Left lung (tissue), 10 donors: ENCODE results near the gene GPC1. TPM values are rescaled to one million over a fixed set of nuclear protein-coding genes. Genes with fewer than 3 reads are reported as not detected.

Experiments
- ATAC-seq: fragments of 200-7000 bp; cut with Tn5 transposase; one replicate; pipeline ENCODE4 v1.9.1; 2020; ENCODE audit warnings: moderate library complexity
- DNase-seq, 4 donors: peaks; one replicate each; pipeline ENCODE4 v3.0.0-alpha.2; 2013 to 2020
- H3K27ac ChIP-seq, 2 donors: fragments of 200-600 bp; sonication (generic) in 1 of 2; one replicate each; pipeline versions ENCODE4 v1.5.0 to v1.8.0; 2020 to 2021
- H3K27me3 ChIP-seq, 2 donors: fragments of 200-600 bp; sonication (generic) in 1 of 2; one replicate each; pipeline versions ENCODE4 v1.5.0 to v1.8.0; 2020 to 2021
- H3K36me3 ChIP-seq, 2 donors: fragments of 200-600 bp; sonication (generic) in 1 of 2; one replicate each; pipeline versions ENCODE4 v1.5.0 to v1.8.0; 2020 to 2021
- H3K4me1 ChIP-seq, 2 donors: fragments of 200-600 bp; one replicate each; pipeline ENCODE4 v1.8.0; 2021
- H3K4me3 ChIP-seq, 2 donors: fragments of 200-600 bp; sonication (generic) in 1 of 2; one replicate each; pipeline versions ENCODE4 v1.5.0 to v1.8.0; 2020 to 2021; ENCODE audit warnings: mild to moderate bottlenecking in 1 of 2
- H3K9me3 ChIP-seq, 2 donors: fragments of 200-600 bp; sonication (generic) in 1 of 2; one replicate each; pipeline versions ENCODE4 v1.5.0 to v1.8.0; 2020 to 2021
- intact Hi-C, 2 donors: fragments of 100-400 bp; cut with DNase I; formaldehyde crosslinking; loops; one replicate each; pipeline versions ENCODE4 v1.11.2 to v1.14.2; 2022
- polyA plus RNA-seq, 6 donors: library from polyadenylated mRNA; unstranded; fragments of 120-200 nt; gene quantifications; one replicate each; pipeline ENCODE4 v1.2.1, GENCODE V29; 2013; ENCODE audit not compliant: insufficient read length in 6 of 6
- total RNA-seq, 2 donors: library from RNA; stranded (reverse); fragmentation: NEBNext Ultra II Directional; extraction: Animal tissue kit (Norgen Biotek cat#: 25700); gene quantifications; one replicate each; pipeline ENCODE4 v1.2.1, GENCODE V29; 2021
- TF ChIP-seq, protein P1 (sequence below), 2 donors: fragments of 200-600 bp; sonication (generic) in 1 of 2; IDR thresholded peaks; one replicate each; pipeline versions ENCODE4 v1.5.0 to v1.8.0; 2021; ENCODE audit warnings: antibody characterized with exemption in 2 of 2
- donor health status: DM: no; HTN: yes; CAD: no.
- donor health status: DM: no; HTN: no; CAD: no.

Gene GPC1
- total and polyA plus RNA-seq, 8 donors, result 24.6 to 63.4 (median 45.3) TPM

DNA sequence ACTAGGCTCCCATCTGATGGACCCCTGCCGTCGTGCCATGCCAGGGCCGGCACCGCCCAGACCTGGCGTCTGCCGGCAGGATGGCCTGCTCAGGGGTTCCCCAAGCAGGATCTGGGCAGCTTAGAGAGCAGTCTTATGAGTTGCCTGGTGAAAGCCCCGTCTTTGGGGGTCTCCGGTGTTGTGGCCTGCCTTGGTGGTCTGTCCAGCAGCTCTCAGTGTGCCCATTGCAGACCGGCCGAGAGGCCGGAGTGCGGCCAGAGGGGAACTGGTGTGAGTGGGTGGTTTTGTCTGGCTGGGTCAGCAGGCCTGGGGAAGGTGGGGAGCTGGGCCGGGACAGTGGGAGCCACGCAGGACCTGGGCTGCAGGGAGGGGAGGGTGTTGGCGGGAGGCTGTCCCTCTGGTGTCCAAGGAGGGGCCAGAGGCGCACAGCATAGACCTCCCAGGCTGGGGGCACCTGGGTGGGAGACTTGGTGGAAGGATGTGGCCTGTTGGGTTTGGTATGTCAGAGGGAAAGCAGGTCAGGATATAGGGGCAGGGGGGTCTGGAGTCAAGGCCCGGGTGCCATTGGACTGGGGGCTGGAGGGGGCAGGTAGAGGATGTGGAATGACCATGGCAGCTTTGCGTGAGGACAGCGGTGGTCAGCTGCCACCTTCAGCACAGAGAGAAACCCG is 16.5 kb downstream of the GPC1 start:
- H3K9me3 ChIP-seq, result no peaks in the 10 kb centered on the region
- peaks cover 10 to 100% of the 10 kb centered on the region in 2 donors for H3K27me3 ChIP-seq
- TF ChIP-seq, protein P1, sequence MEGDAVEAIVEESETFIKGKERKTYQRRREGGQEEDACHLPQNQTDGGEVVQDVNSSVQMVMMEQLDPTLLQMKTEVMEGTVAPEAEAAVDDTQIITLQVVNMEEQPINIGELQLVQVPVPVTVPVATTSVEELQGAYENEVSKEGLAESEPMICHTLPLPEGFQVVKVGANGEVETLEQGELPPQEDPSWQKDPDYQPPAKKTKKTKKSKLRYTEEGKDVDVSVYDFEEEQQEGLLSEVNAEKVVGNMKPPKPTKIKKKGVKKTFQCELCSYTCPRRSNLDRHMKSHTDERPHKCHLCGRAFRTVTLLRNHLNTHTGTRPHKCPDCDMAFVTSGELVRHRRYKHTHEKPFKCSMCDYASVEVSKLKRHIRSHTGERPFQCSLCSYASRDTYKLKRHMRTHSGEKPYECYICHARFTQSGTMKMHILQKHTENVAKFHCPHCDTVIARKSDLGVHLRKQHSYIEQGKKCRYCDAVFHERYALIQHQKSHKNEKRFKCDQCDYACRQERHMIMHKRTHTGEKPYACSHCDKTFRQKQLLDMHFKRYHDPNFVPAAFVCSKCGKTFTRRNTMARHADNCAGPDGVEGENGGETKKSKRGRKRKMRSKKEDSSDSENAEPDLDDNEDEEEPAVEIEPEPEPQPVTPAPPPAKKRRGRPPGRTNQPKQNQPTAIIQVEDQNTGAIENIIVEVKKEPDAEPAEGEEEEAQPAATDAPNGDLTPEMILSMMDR (IDR thresholded peaks at IDR 0.05), result no peak
- ATAC-seq (no peak), DNase-seq (peak in 1 of 4 donors; percentile 69)
- H3K27ac ChIP-seq, result no peak overlapping the region
- H3K4me3 ChIP-seq, result peak overlapping the region; percentile 28 to 38
- no peaks in the 10 kb centered on the region for H3K36me3 ChIP-seq
- intact Hi-C loops, result no loop called here
- peaks cover 0 to 11% of the 10 kb centered on the region in 2 donors for H3K4me1 ChIP-seq

DNA sequence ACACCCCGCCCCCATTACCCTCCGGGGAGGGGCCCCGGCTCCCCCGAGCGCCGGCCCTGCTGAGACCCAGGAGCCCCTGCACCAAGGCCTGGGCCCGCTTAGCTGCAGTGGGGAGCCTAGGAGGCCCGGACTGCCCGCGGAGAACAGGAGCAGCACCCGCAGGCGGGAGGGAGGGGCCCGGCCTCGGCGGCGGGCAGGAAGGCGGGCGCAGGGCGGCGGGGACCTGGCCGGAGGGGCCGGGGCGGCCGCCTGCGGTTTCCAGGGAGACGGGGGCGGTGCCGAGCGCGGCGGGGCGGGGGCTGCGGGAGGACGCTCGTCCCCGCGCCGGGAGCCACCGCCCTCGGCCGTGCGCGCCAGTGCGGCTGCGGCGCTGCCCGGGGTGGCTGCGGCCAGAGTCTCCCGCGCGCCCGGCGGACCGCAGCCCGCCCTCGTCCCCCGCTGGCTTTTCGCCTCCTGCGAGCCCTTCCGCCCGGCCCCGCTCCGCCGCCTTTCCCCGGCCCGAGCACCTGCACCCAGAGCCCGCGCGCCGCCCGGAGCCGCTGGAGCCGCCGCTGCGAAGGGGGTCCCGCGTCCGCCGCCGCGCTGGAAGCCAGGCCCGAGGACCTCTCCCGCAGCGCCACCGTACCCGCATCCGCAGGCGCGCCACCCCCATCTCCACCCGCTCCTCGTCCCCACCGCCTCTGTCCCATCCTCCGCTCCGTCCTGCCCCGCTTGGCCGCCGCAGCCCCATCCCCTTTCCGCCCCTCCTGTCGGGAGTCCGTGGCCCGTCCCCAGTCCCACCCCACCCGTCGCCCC is 17.2 kb downstream of the GPC1 start:
- no peaks in the 10 kb centered on the region for H3K36me3 ChIP-seq
- peak overlapping the region; percentile 36 to 38 for H3K4me3 ChIP-seq
- intact Hi-C loops, result no loop called here
- H3K27me3 ChIP-seq, result peaks cover 10 to 100% of the 10 kb centered on the region in 2 donors
- H3K4me1 ChIP-seq, result peaks cover 0 to 11% of the 10 kb centered on the region in 2 donors
- TF ChIP-seq, protein P1 (IDR thresholded peaks at IDR 0.05), result no peak
- H3K9me3 ChIP-seq, result no peaks in the 10 kb centered on the region
- DNase-seq (peak in 3 of 4 donors; percentile 69 to 91 (median 73)), ATAC-seq (peak; percentile 82)
- H3K27ac ChIP-seq, result no peak overlapping the region

DNA sequence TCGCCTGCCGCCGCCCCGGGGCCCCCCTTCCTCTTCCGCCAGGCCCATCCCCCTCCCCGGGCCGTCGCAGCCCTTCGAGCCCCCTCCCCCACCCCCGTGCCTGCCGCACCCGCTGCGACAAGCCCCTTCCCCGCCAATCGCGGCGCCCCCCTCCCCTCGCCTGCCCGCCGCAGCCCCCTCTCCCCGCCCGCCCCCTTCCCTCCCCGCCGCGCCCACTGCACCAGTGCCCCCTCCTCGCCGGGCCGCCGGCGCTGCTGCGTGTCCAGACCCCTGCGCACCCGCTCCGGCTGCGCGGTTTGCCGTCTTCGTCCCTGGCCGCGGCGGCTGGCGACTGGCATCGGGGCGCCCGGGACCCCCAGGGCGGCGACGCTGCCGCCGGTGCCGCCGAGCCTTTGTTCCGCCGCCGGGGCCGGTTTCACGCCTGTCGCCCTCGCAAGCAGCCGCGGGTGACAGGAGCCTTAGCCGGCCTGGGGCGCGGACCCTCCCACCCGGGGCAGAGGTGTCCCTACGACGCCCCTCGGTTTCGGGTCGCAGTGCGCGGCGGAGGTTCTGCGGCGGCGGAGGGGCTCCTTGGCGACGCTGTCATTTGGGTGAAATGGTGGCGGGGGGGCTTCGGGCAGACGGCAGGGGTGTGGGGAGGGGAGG is 18.1 kb downstream of the GPC1 start:
- Histone ChIP-seq H3K9me3 (no peaks in the 10 kb centered on the region), H3K27ac (no peak overlapping the region), H3K36me3 (no peaks in the 10 kb centered on the region), H3K4me1 (peaks cover 0 to 11% of the 10 kb centered on the region in 2 donors), H3K27me3 (peaks cover 10 to 100% of the 10 kb centered on the region in 2 donors), H3K4me3 (no peak overlapping the region)
- intact Hi-C loops, result no loop called here
- TF ChIP-seq, protein P1 (IDR thresholded peaks at IDR 0.05), result no peak
- ATAC-seq (no peak), DNase-seq (peak in 1 of 4 donors; percentile 60)

DNA sequence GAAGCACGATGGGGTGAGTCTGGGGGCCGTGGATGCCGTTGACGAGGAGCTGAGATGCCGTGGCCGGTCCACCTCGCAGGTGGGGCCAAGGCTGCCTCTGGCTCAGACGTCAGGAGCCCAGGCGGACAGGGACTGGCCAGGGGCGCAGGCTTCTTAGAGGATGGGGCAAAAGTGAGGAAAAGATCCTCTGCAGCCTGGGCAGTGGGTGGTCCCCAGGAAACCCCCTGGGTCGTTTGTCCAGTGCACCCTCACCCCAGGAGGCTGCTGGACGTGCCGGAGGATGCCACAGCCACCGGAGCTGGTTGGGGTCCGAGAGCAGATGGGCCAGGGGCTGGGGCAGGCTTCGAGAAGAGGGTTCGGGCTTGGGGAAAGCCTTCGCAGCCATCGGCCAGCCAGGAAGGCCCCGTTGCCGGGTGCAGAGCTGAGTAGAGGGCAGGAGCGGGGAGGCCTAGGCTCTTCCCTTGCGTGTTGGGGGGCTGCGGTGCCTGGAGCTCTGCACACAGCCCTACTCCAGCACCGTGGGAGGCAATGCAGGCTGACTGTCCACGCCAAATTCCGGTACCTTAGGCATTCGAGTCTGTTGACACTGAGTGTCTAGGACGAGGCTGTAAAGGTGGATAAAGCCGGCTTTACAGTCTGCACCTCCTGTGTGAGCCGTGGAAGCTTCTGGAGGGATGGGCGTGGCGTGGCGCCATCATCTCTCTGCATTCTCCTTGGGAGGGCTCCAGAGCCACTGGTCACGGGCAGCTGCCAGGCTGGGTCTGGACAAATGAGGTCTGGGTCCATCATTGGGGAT is 18.8 kb downstream of the GPC1 start:
- no peak overlapping the region for H3K4me3 ChIP-seq
- H3K9me3 ChIP-seq, result no peaks in the 10 kb centered on the region
- intact Hi-C loops, result no loop called here
- peaks cover 10 to 96% of the 10 kb centered on the region in 2 donors for H3K27me3 ChIP-seq
- no peaks in the 10 kb centered on the region for H3K36me3 ChIP-seq
- TF ChIP-seq, protein P1 (IDR thresholded peaks at IDR 0.05), result no peak
- H3K4me1 ChIP-seq, result peaks cover 0 to 11% of the 10 kb centered on the region in 2 donors
- no peak overlapping the region for H3K27ac ChIP-seq
- ATAC-seq (no peak), DNase-seq (peak in 1 of 4 donors; percentile 75)
